ENCODE measurements around the gene RPSA. TPM values are rescaled to one million over a fixed set of nuclear protein-coding genes. Genes with fewer than 3 reads are reported as not detected.
"Not testable (repeated sequence)": the region's sequence is repeated elsewhere in the genome, so short reads cannot be mapped to it uniquely, and the experiment has no call there.

The RPSA gene
- polyA plus RNA-seq, 1 experiment: 3,266 TPM

DNA sequence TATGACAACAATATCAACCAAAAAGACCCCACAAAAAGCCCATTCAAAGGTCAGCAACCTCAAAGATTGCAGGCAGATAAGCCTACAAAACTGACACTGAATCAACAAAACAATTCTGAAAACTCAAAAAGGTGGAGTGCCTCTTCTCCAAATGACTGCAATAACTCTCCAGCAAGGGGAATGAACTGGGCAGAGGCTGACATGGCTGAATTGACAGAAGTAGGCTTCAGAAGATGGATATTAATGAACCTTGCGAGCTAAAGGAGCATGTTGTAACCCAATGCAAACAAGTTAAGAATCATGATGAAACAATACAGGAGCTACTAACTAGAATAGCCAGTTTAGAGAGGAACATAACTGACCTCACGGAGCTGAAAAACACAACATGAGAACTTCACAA is 43.7 kb upstream of the RPSA start:
- H3K27me3 ChIP-seq (ENCODE audit: control insufficient read depth, insufficient read depth, low read length): no peaks in the 10 kb centered on the region
- no peaks in the 10 kb centered on the region for H3K9me3 ChIP-seq (ENCODE audit: control insufficient read depth, insufficient read depth, low read length)
- CTCF ChIA-PET: no interaction called here
- no peak overlapping the region for H3K4me3 ChIP-seq (ENCODE audit: low read depth, low read length)
- TF ChIP-seq, protein P1, sequence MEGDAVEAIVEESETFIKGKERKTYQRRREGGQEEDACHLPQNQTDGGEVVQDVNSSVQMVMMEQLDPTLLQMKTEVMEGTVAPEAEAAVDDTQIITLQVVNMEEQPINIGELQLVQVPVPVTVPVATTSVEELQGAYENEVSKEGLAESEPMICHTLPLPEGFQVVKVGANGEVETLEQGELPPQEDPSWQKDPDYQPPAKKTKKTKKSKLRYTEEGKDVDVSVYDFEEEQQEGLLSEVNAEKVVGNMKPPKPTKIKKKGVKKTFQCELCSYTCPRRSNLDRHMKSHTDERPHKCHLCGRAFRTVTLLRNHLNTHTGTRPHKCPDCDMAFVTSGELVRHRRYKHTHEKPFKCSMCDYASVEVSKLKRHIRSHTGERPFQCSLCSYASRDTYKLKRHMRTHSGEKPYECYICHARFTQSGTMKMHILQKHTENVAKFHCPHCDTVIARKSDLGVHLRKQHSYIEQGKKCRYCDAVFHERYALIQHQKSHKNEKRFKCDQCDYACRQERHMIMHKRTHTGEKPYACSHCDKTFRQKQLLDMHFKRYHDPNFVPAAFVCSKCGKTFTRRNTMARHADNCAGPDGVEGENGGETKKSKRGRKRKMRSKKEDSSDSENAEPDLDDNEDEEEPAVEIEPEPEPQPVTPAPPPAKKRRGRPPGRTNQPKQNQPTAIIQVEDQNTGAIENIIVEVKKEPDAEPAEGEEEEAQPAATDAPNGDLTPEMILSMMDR (IDR thresholded peaks at IDR 0.05; ENCODE audit: low read depth, low read length): no peak
- POLR2A ChIA-PET: no interaction called here
- no peak overlapping the region for H3K27ac ChIP-seq (ENCODE audit: low read depth, low read length)
- DNase-seq (ENCODE audit: low read depth, low spot score): no peak

DNA sequence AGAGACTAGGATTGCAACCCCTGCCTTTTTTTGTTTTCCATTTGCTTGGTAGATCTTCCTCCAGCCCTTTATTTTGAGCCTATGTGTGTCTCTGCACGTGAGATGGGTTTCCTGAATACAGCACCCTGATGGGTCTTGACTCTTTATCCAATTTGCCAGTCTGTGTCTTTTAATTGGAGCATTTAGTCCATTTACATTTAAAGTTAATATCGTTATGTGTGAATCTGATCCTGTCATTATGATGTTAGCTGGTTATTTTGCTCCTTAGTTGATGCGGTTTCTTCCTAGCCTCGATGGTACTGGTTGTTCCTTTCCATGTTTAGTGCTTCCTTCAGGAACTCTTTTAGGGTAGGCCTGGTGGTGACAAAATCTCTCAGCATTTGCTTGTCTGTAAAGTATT is 36.1 kb upstream of the RPSA start:
- H3K27me3 ChIP-seq (ENCODE audit: control insufficient read depth, insufficient read depth, low read length); H3K9me3 ChIP-seq (ENCODE audit: control insufficient read depth, insufficient read depth, low read length); H3K4me3 ChIP-seq (ENCODE audit: low read depth, low read length); H3K27ac ChIP-seq (ENCODE audit: low read depth, low read length); DNase-seq (ENCODE audit: low read depth, low spot score); CTCF ChIA-PET; POLR2A ChIA-PET: not testable (repeated sequence)

- DNase-seq (ENCODE audit: low read depth, low spot score): no peak
- H3K9me3 ChIP-seq (ENCODE audit: control insufficient read depth, insufficient read depth, low read length): no peaks in the 10 kb centered on the region
- H3K4me3 ChIP-seq (ENCODE audit: low read depth, low read length): no peak overlapping the region
- TF ChIP-seq, protein P1 (IDR thresholded peaks at IDR 0.05; ENCODE audit: low read depth, low read length): no peak
- H3K27me3 ChIP-seq (ENCODE audit: control insufficient read depth, insufficient read depth, low read length): peaks cover 13% of the 10 kb centered on the region
- CTCF ChIA-PET: no interaction called here
- no peak overlapping the region for H3K27ac ChIP-seq (ENCODE audit: low read depth, low read length)
- POLR2A ChIA-PET: no interaction called here
These were observed 33.7 kb upstream of the RPSA start for GRCh38 chr3:39372833-39373232.

- Histone ChIP-seq H3K9me3 (ENCODE audit: control insufficient read depth, insufficient read depth, low read length) (no peaks in the 10 kb centered on the region), H3K27ac (ENCODE audit: low read depth, low read length) (no peak overlapping the region), H3K4me3 (ENCODE audit: low read depth, low read length) (no peak overlapping the region), H3K27me3 (ENCODE audit: control insufficient read depth, insufficient read depth, low read length) (peaks cover 13% of the 10 kb centered on the region)
- CTCF ChIA-PET: interaction anchor here (0.9 kb wide), 1 partner anchor 250 kb away, joined by 3 read pairs; no protein-coding TSS in a partner anchor
- POLR2A ChIA-PET: no interaction called here
- TF ChIP-seq, protein P1 (IDR thresholded peaks at IDR 0.05; ENCODE audit: low read depth, low read length): no peak
- DNase-seq (ENCODE audit: low read depth, low spot score): no peak
These were observed 29.4 kb upstream of the RPSA start for GRCh38 chr3:39376959-39377634.

DNA sequence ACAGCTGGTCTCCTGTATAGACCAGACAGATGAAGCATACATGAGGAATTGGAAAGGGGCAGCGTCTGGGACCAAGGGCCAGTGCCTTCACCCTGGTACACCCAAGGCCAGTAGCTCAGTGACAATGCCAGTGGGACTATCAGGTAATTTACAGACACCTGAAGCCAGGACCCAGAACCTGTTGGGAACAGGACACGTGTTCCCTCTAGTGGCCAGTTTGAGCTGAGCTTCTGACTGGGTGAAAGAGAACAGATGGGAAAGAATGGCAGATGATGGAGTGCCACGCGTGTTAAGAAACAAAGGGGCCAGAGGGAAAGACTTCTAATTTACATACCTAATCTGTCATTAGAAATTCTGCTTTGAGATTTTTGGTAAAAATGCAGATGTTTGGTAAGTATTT is 28.4 kb upstream of the RPSA start:
- CTCF ChIA-PET: interaction anchor here (0.6 to 1.1 kb wide), 6 partner anchors 9 to 272 kb away, joined by 3 to 6 read pairs (median 3); no protein-coding TSS in a partner anchor
- POLR2A ChIA-PET: no interaction called here
- no peak overlapping the region for H3K4me3 ChIP-seq (ENCODE audit: low read depth, low read length)
- TF ChIP-seq, protein P1 (IDR thresholded peaks at IDR 0.05; ENCODE audit: low read depth, low read length): peak; percentile 64
- DNase-seq (ENCODE audit: low read depth, low spot score): no peak
- H3K27ac ChIP-seq (ENCODE audit: low read depth, low read length): no peak overlapping the region
- H3K27me3 ChIP-seq (ENCODE audit: control insufficient read depth, insufficient read depth, low read length): peaks cover 13% of the 10 kb centered on the region
- no peaks in the 10 kb centered on the region for H3K9me3 ChIP-seq (ENCODE audit: control insufficient read depth, insufficient read depth, low read length)
